SK-N-SH treated with all-trans-retinoic acid at 6 μM for 48 hours (cell line): ENCODE data around the gene MCM7.
A peak's percentile ranks its signal among the peaks of the same experiment; 100 is the strongest.

Experiments used
- ATAC-seq: fragments of 200-7000 bp; cut with Tn5 transposase; 3 replicates; pipeline ENCODE4 v1.9.1; 2020; ENCODE audit warnings: mild to moderate bottlenecking, moderate library complexity
- BACH2 ChIP-seq: fragments of 250-450 bp; sonication (Bioruptor Pico); IDR thresholded peaks from 2 replicates; pipeline ENCODE4 v1.9.0; 2021; ENCODE audit warnings: mild to moderate bottlenecking, borderline replicate concordance
- CSDC2 ChIP-seq: fragments of 250-450 bp; sonication (Bioruptor Pico); IDR thresholded peaks from 2 replicates; pipeline ENCODE4 v1.5.0; 2020; ENCODE audit warnings: mild to moderate bottlenecking, moderate library complexity
- ESRRG ChIP-seq: fragments of 250-450 bp; sonication (Bioruptor Pico); IDR thresholded peaks from 2 replicates; pipeline ENCODE4 v1.6.1; 2021; ENCODE audit warnings: mild to moderate bottlenecking
- GLIS3 ChIP-seq: fragments of 250-450 bp; sonication (Bioruptor Pico); IDR thresholded peaks from 2 replicates; pipeline ENCODE4 v1.5.0; 2020; ENCODE audit warnings: mild to moderate bottlenecking, moderate library complexity
- ISL1 ChIP-seq: fragments of 250-450 bp; sonication (Bioruptor Pico); IDR thresholded peaks from 2 replicates; pipeline ENCODE4 v2.1.2; 2022; ENCODE audit warnings: mild to moderate bottlenecking, moderate library complexity
- OSR1 ChIP-seq: fragments of 250-450 bp; sonication (Bioruptor Pico); IDR thresholded peaks from 2 replicates; pipeline ENCODE4 v1.8.0; 2022; ENCODE audit warnings: moderate library complexity, mild to moderate bottlenecking, inconsistent platforms
- PPARA ChIP-seq: fragments of 250-450 bp; sonication (Bioruptor Pico); IDR thresholded peaks from 2 replicates; pipeline ENCODE4 v1.5.0; 2020; ENCODE audit warnings: mild to moderate bottlenecking, borderline replicate concordance
- RARB ChIP-seq: fragments of 250-450 bp; sonication (Bioruptor Pico); IDR thresholded peaks from 2 replicates; pipeline ENCODE4 v1.8.0; 2021; ENCODE audit warnings: mild to moderate bottlenecking, moderate library complexity
- SNAI2 ChIP-seq: fragments of 250-450 bp; sonication (Bioruptor Pico); IDR thresholded peaks from 2 replicates; pipeline ENCODE4 v1.5.0; 2020; ENCODE audit warnings: mild to moderate bottlenecking, moderate library complexity
- TCF4 ChIP-seq: fragments of 250-450 bp; sonication (Bioruptor Pico); IDR thresholded peaks from 2 replicates; pipeline ENCODE4 v1.8.0; 2021; ENCODE audit warnings: mild to moderate bottlenecking, moderate library complexity, borderline replicate concordance
- TOX ChIP-seq: fragments of 250-450 bp; sonication (Bioruptor Pico); IDR thresholded peaks from 2 replicates; pipeline ENCODE4 v1.8.0; 2021; ENCODE audit warnings: mild to moderate bottlenecking, moderate library complexity, borderline replicate concordance
- ZC3H10 ChIP-seq: fragments of 250-450 bp; sonication (Bioruptor Pico); IDR thresholded peaks from 2 replicates; pipeline ENCODE4 v1.5.1; 2021; ENCODE audit warnings: mild to moderate bottlenecking, moderate library complexity
- ZFP3 ChIP-seq: fragments of 250-450 bp; sonication (Bioruptor Pico); IDR thresholded peaks from 2 replicates; pipeline ENCODE4 v1.5.0; 2020; ENCODE audit warnings: mild to moderate bottlenecking, moderate library complexity
- ZFP30 ChIP-seq: fragments of 450-650 bp; formaldehyde crosslinking; IDR thresholded peaks from 2 replicates; pipeline ENCODE4 v1.5.0; 2022; ENCODE audit warnings: mild to moderate bottlenecking, moderate library complexity
- ZNF565 ChIP-seq: fragments of 450-650 bp; formaldehyde crosslinking; conservative IDR thresholded peaks from 2 replicates; pipeline ENCODE4 v1.5.0; 2020; ENCODE audit warnings: low read depth, mild to moderate bottlenecking, moderate library complexity
- ZNF70 ChIP-seq: fragments of 450-650 bp; formaldehyde crosslinking; IDR thresholded peaks from 2 replicates; pipeline ENCODE4 v1.5.0; 2020; ENCODE audit warnings: mild to moderate bottlenecking, moderate library complexity
- ZNF8 ChIP-seq: fragments of 450-650 bp; formaldehyde crosslinking; IDR thresholded peaks from 2 replicates; pipeline ENCODE4 v1.5.0; 2020; ENCODE audit warnings: mild to moderate bottlenecking, moderate library complexity
- TF ChIP-seq, protein P1 (sequence below): fragments of 250-450 bp; sonication (Bioruptor Pico); IDR thresholded peaks from 2 replicates; pipeline ENCODE4 v1.5.0; 2020; ENCODE audit warnings: mild to moderate bottlenecking, moderate library complexity
- TF ChIP-seq, protein P2 (sequence below): fragments of 250-450 bp; sonication (Bioruptor Pico); IDR thresholded peaks from 2 replicates; pipeline ENCODE4 v1.8.0; 2020; ENCODE audit warnings: mild to moderate bottlenecking, moderate library complexity, borderline replicate concordance
- TF ChIP-seq, protein P3 (sequence below): fragments of 250-450 bp; sonication (Bioruptor Pico); IDR thresholded peaks from 2 replicates; pipeline ENCODE4 v1.5.1; 2020; ENCODE audit warnings: low read depth, mild to moderate bottlenecking, moderate library complexity

MCM7 gene

DNA sequence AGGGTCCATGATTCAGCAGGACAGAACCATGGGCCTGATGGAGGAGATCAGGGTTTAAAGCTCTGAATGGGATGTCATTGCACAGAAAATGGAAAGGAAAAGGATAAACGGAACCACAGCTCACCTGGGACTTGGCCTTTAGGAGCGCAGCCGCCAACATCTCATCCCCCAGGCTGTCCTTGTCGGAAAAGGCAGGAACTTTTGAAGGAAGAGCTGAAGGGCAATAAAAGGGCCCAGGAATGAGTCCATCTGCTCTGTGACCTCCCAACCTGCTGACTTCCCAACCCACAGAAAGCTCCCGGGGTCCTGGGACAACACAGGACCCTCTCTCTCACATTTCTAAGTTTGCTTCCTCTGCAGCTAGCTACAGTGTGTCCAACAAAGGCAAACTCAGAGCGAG lies 25.8 kb downstream of the MCM7 start (continued):
- TF ChIP-seq, protein P1, sequence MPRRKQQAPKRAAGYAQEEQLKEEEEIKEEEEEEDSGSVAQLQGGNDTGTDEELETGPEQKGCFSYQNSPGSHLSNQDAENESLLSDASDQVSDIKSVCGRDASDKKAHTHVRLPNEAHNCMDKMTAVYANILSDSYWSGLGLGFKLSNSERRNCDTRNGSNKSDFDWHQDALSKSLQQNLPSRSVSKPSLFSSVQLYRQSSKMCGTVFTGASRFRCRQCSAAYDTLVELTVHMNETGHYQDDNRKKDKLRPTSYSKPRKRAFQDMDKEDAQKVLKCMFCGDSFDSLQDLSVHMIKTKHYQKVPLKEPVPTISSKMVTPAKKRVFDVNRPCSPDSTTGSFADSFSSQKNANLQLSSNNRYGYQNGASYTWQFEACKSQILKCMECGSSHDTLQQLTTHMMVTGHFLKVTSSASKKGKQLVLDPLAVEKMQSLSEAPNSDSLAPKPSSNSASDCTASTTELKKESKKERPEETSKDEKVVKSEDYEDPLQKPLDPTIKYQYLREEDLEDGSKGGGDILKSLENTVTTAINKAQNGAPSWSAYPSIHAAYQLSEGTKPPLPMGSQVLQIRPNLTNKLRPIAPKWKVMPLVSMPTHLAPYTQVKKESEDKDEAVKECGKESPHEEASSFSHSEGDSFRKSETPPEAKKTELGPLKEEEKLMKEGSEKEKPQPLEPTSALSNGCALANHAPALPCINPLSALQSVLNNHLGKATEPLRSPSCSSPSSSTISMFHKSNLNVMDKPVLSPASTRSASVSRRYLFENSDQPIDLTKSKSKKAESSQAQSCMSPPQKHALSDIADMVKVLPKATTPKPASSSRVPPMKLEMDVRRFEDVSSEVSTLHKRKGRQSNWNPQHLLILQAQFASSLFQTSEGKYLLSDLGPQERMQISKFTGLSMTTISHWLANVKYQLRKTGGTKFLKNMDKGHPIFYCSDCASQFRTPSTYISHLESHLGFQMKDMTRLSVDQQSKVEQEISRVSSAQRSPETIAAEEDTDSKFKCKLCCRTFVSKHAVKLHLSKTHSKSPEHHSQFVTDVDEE = no peak
- TF ChIP-seq ESRRG (CRISPR knock-in tag) (no peak), SNAI2 (no peak), ZNF565 (no peak), RARB (CRISPR knock-in tag) (no peak), ZC3H10 (CRISPR knock-in tag) (no peak), ZFP3 (CRISPR knock-in tag) (no peak)
- TF ChIP-seq, all 23 proteins: peak for 0

DNA sequence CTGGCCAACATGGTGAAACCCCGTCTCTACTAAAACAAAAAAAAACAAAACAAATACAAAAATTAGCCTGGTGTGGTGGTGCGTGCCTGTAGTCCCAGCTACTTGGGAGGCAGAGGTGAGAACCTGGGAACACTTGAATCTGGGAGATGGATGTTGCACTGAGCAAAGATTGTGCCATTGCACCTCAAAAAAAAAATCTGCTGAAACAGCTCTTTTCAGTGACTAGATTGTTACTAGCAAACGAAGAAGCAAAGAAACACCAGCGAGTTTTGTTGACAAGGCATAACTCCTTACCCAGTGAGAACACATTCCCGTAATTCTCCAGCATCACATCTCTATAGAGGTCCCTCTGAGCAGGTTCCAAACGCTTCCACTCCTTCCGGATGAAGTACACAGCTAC lies 26.4 kb downstream of the MCM7 start:
- TF ChIP-seq ESRRG (CRISPR knock-in tag) = no peak
- 0 out of 2 replicates have a peak, but pooled peaks have one; percentile 22 for TF ChIP-seq ZNF8 (CRISPR knock-in tag)
- no peak for ATAC-seq

DNA sequence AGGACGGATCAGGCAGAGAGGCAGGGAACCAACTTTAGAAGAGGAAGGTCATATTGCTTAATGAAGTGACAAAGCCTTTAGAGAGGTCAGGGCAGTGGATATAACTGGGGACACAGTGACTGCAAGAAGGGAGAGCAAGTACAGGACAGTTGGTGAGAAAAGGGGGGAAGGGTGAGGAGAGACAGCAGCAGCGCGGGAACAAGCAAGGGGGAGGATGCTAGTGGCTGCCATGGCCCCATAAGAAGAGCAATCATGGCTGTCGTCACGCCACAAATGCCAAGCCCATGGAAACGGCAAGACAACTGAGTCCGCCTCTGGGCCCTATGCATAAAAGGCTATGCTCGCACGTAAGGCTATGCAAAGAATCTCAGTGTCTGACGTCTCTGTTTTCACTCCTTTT lies 28.7 kb downstream of the MCM7 start:
- TF ChIP-seq GLIS3 (no peak), ISL1 (CRISPR knock-in tag) (no peak), TCF4 (CRISPR knock-in tag) (no peak), ZC3H10 (CRISPR knock-in tag) (no peak), PPARA (CRISPR knock-in tag) (no peak), ZNF70 (CRISPR knock-in tag) (no peak), OSR1 (CRISPR knock-in tag) (no peak), TOX (CRISPR knock-in tag) (no peak), BACH2 (no peak), RARB (CRISPR knock-in tag) (no peak), ZFP30 (no peak), ZNF565 (no peak)
- TF ChIP-seq, protein P2, sequence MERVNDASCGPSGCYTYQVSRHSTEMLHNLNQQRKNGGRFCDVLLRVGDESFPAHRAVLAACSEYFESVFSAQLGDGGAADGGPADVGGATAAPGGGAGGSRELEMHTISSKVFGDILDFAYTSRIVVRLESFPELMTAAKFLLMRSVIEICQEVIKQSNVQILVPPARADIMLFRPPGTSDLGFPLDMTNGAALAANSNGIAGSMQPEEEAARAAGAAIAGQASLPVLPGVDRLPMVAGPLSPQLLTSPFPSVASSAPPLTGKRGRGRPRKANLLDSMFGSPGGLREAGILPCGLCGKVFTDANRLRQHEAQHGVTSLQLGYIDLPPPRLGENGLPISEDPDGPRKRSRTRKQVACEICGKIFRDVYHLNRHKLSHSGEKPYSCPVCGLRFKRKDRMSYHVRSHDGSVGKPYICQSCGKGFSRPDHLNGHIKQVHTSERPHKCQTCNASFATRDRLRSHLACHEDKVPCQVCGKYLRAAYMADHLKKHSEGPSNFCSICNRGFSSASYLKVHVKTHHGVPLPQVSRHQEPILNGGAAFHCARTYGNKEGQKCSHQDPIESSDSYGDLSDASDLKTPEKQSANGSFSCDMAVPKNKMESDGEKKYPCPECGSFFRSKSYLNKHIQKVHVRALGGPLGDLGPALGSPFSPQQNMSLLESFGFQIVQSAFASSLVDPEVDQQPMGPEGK (CRISPR knock-in tag) = no peak
- TF ChIP-seq, protein P3, sequence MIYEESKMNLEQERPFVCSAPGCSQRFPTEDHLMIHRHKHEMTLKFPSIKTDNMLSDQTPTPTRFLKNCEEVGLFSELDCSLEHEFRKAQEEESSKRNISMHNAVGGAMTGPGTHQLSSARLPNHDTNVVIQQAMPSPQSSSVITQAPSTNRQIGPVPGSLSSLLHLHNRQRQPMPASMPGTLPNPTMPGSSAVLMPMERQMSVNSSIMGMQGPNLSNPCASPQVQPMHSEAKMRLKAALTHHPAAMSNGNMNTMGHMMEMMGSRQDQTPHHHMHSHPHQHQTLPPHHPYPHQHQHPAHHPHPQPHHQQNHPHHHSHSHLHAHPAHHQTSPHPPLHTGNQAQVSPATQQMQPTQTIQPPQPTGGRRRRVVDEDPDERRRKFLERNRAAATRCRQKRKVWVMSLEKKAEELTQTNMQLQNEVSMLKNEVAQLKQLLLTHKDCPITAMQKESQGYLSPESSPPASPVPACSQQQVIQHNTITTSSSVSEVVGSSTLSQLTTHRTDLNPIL = no peak
- no peak for ATAC-seq

DNA sequence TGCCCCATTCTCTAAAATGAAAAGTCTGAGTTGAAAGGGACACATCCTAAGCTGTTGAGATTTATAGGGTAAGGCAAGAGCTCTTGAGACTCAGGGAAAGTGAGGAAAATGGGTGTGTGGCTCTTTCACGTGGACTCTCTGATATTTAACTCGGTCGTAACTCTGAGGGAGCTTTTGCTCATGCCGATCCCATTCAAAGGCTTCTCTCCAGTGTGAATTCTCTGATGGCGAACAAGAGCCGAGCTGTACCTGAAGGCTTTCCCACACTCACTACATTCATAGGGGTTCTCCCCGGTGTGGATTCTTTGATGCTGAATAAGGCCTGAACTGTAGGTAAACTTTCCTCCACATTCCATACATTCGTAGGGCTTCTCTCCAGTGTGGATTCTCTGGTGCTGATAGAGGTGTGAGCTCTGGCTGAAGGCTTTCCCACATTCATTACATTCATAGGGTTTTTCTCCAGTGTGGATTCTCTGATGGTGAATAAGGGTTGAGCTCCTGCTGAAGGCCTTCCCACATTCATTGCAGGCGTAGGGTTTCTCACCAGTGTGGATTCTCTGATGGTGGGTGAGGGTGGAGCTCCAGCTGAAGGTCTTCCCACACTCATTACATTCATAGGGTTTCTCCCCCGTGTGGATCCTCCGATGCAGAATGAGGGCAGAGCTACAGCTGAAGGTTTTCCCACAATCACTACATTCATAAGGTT lies 30.0 kb downstream of the MCM7 start:
- ATAC-seq = no peak

More for the DNA sequence above, 30.0 kb downstream of the MCM7 start:
- TF ChIP-seq, protein P3 = no peak
- TF ChIP-seq ZNF70 (CRISPR knock-in tag) (no peak), ZFP3 (CRISPR knock-in tag) (no peak), OSR1 (CRISPR knock-in tag) (no peak), ZC3H10 (CRISPR knock-in tag) (no peak), PPARA (CRISPR knock-in tag) (no peak), GLIS3 (no peak), ZFP30 (no peak), ZNF565 (no peak), TCF4 (CRISPR knock-in tag) (no peak), CSDC2 (no peak), ESRRG (CRISPR knock-in tag) (no peak), RARB (CRISPR knock-in tag) (no peak)
- TF ChIP-seq, protein P2 (CRISPR knock-in tag) = no peak
